IPS-11a (cell line): ENCODE measurements around the gene ENPEP.
"Not testable (repeated sequence)": the region's sequence is repeated elsewhere in the genome, so short reads cannot be mapped to it uniquely, and the experiment has no call there.

Experiments
- H3K4me3 ChIP-seq: one replicate; pipeline ENCODE4 v1.5.1; 2013; ENCODE audit warnings: low read depth, low read length, control low read depth

Gene ENPEP

GRCh38 chr4:110484767-110485166 lies 8.8 kb downstream of the ENPEP start:
- no peak overlapping the region for H3K4me3 ChIP-seq

- no peak overlapping the region for H3K4me3 ChIP-seq
Observed at GRCh38 chr4:110485452-110485851, 9.5 kb downstream of the ENPEP start.

- H3K4me3 ChIP-seq: no peak overlapping the region
Observed at GRCh38 chr4:110486256-110486655, 10.3 kb downstream of the ENPEP start.

- H3K4me3 ChIP-seq: not testable (repeated sequence)
Observed at GRCh38 chr4:110486850-110487249, 10.9 kb downstream of the ENPEP start.

GRCh38 chr4:110487873-110488272 lies 11.9 kb downstream of the ENPEP start:
- no peak overlapping the region for H3K4me3 ChIP-seq

- H3K4me3 ChIP-seq: no peak overlapping the region
Observed at GRCh38 chr4:110489901-110490508, 14.1 kb downstream of the ENPEP start.

GRCh38 chr4:110492522-110492921 lies 16.6 kb downstream of the ENPEP start:
- no peak overlapping the region for H3K4me3 ChIP-seq

GRCh38 chr4:110493520-110493919 lies 17.6 kb downstream of the ENPEP start:
- no peak overlapping the region for H3K4me3 ChIP-seq

GRCh38 chr4:110498420-110498819 lies 22.5 kb downstream of the ENPEP start:
- H3K4me3 ChIP-seq: no peak overlapping the region

- no peak overlapping the region for H3K4me3 ChIP-seq
Observed at GRCh38 chr4:110499126-110499525, 23.2 kb downstream of the ENPEP start.

- H3K4me3 ChIP-seq: no peak overlapping the region
Observed at GRCh38 chr4:110501826-110502225, 25.9 kb downstream of the ENPEP start.

GRCh38 chr4:110503270-110504083 lies 27.5 kb downstream of the ENPEP start:
- H3K4me3 ChIP-seq: no peak overlapping the region

GRCh38 chr4:110504084-110504435 lies 28.1 kb downstream of the ENPEP start:
- H3K4me3 ChIP-seq: no peak overlapping the region

- no peak overlapping the region for H3K4me3 ChIP-seq
Observed at GRCh38 chr4:110505440-110505839, 29.5 kb downstream of the ENPEP start.

- H3K4me3 ChIP-seq: no peak overlapping the region
Observed at GRCh38 chr4:110508827-110509710, 33.1 kb downstream of the ENPEP start.

GRCh38 chr4:110510277-110510676 lies 34.3 kb downstream of the ENPEP start:
- no peak overlapping the region for H3K4me3 ChIP-seq

- no peak overlapping the region for H3K4me3 ChIP-seq
Observed at GRCh38 chr4:110510955-110511544, 35.1 kb downstream of the ENPEP start.

- H3K4me3 ChIP-seq: no peak overlapping the region
Observed at GRCh38 chr4:110512901-110513300, 36.9 kb downstream of the ENPEP start.

- H3K4me3 ChIP-seq: no peak overlapping the region
Observed at GRCh38 chr4:110514889-110515479, 39.0 kb downstream of the ENPEP start.

- no peak overlapping the region for H3K4me3 ChIP-seq
Observed at GRCh38 chr4:110515676-110516075, 39.7 kb downstream of the ENPEP start.
